PC-3 (cell line): ENCODE measurements around the gene RXRA.

Experiments
- CTCF ChIP-seq: fragments of 300-600 bp; sonication (generic); conservative IDR thresholded peaks from 2 replicates; pipeline ENCODE4 v1.5.1; 2017; ENCODE audit warnings: antibody characterized with exemption, low read depth, mild to moderate bottlenecking, low read length
- EZH2 ChIP-seq: fragments of 300-600 bp; sonication (generic); IDR thresholded peaks from one replicate; pipeline ENCODE4 v1.6.1; 2017; ENCODE audit warnings: antibody characterized with exemption, mild to moderate bottlenecking, low read length; ENCODE audit not compliant: unreplicated experiment

GRCh38 chr9:134369416-134370212 lies 43.4 kb downstream of the RXRA start:
- no peak for TF ChIP-seq CTCF
- no peak for TF ChIP-seq EZH2
